Tibial nerve (tissue), 4 donors: ENCODE measurements around the gene CMIP. TPM values are rescaled to one million over a fixed set of nuclear protein-coding genes. Genes with fewer than 3 reads are reported as not detected.

Experiments used
- DNase-seq, 2 donors: peaks; one replicate each; pipeline ENCODE4 v3.0.0-alpha.2; 2019; ENCODE audit warnings: low spot score in 2 of 2
- H3K27ac ChIP-seq, 4 donors: fragments of 200-600 bp; sonication (generic) in 3 of 4; one replicate each; pipeline ENCODE4 v1.5.1; 2017 to 2019; ENCODE audit warnings: mild to moderate bottlenecking in 1 of 4
- H3K27me3 ChIP-seq, 2 donors: fragments of 200-600 bp; sonication (generic) in 1 of 2; one replicate each; pipeline versions ENCODE4 v1.5.1 to v1.6.0; 2017 to 2019
- H3K36me3 ChIP-seq, 3 donors: fragments of 200-600 bp; sonication (generic); one replicate each; pipeline ENCODE4 v1.5.1; 2018 to 2019
- H3K4me1 ChIP-seq, 4 donors: fragments of 200-600 bp; sonication (generic) in 3 of 4; one replicate each; pipeline ENCODE4 v1.5.1; 2017 to 2019
- H3K4me3 ChIP-seq, 4 donors: fragments of 200-600 bp; sonication (generic) in 3 of 4; one replicate each; pipeline ENCODE4 v1.5.1; 2017 to 2019; ENCODE audit warnings: mild to moderate bottlenecking in 1 of 4, moderate library complexity in 1 of 4
- H3K9me3 ChIP-seq, 4 donors: fragments of 200-600 bp; sonication (generic) in 3 of 4; one replicate each; pipeline ENCODE4 v1.5.1; 2017 to 2019
- EP300 ChIP-seq, 2 donors: sonication (generic); formaldehyde crosslinking; IDR thresholded peaks; one replicate each; pipeline ENCODE4 v1.6.1; 2017; ENCODE audit warnings: antibody characterized with exemption in 2 of 2, mild to moderate bottlenecking in 1 of 2
- POLR2A ChIP-seq, 2 donors: fragments of 450-650 bp; IDR thresholded peaks; one replicate each; pipeline ENCODE4 v1.6.1; 2017; ENCODE audit warnings: antibody characterized with exemption in 2 of 2, mild to moderate bottlenecking in 2 of 2, moderate library complexity in 2 of 2
- WGBS, 2 donors: methylation state at CpG; one replicate each; pipeline ENCODE4 v1.1.5; 2018; 5-methylcytosine and 5-hydroxymethylcytosine counted together
- total RNA-seq, 4 donors: library from RNA; depleted of rRNA; stranded (reverse); fragments of >200 nt; gene quantifications; one replicate each; pipeline ENCODE4 v1.1.0, GENCODE V29; 2016
- TF ChIP-seq, protein P1 (sequence below), 5 experiments: fragments of 200-600 bp in 3 of 5; fragments of 450-650 bp in 2 of 5; sonication (generic) in 3 of 5; IDR thresholded peaks; one replicate each; pipeline ENCODE4 v1.5.1; 2016 to 2019; ENCODE audit warnings: antibody characterized with exemption in 5 of 5, mild to moderate bottlenecking in 3 of 5, moderate library complexity in 2 of 5

The CMIP gene
- total RNA-seq, 4 donors from 2014 or later, result 28.2 to 48.8 (median 31.8) TPM

GRCh38 chr16:81708266-81709015, 263.8 kb downstream of the CMIP start:
- Histone ChIP-seq H3K27me3 (no peaks in the 10 kb centered on the region), H3K4me1 (peaks cover 0 to 26% (median 2%) of the 10 kb centered on the region in 4 donors), H3K9me3 (no peaks in the 10 kb centered on the region), H3K36me3 (peaks cover 0 to 69% (median 12%) of the 10 kb centered on the region in 3 donors), H3K27ac (peak overlapping the region in 2 of 4 donors; percentile 15 to 19), H3K4me3 (no peak overlapping the region)
- 60 to 63% methylated on average over 11 of the region's 11 CpGs for WGBS, 2 donors
- TF ChIP-seq, protein P1, sequence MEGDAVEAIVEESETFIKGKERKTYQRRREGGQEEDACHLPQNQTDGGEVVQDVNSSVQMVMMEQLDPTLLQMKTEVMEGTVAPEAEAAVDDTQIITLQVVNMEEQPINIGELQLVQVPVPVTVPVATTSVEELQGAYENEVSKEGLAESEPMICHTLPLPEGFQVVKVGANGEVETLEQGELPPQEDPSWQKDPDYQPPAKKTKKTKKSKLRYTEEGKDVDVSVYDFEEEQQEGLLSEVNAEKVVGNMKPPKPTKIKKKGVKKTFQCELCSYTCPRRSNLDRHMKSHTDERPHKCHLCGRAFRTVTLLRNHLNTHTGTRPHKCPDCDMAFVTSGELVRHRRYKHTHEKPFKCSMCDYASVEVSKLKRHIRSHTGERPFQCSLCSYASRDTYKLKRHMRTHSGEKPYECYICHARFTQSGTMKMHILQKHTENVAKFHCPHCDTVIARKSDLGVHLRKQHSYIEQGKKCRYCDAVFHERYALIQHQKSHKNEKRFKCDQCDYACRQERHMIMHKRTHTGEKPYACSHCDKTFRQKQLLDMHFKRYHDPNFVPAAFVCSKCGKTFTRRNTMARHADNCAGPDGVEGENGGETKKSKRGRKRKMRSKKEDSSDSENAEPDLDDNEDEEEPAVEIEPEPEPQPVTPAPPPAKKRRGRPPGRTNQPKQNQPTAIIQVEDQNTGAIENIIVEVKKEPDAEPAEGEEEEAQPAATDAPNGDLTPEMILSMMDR (IDR thresholded peaks at IDR 0.05), result no peak
- TF ChIP-seq POLR2A (IDR thresholded peaks at IDR 0.05) (no peak), EP300 (IDR thresholded peaks at IDR 0.05) (no peak)
- DNase-seq, result no peak

DNA sequence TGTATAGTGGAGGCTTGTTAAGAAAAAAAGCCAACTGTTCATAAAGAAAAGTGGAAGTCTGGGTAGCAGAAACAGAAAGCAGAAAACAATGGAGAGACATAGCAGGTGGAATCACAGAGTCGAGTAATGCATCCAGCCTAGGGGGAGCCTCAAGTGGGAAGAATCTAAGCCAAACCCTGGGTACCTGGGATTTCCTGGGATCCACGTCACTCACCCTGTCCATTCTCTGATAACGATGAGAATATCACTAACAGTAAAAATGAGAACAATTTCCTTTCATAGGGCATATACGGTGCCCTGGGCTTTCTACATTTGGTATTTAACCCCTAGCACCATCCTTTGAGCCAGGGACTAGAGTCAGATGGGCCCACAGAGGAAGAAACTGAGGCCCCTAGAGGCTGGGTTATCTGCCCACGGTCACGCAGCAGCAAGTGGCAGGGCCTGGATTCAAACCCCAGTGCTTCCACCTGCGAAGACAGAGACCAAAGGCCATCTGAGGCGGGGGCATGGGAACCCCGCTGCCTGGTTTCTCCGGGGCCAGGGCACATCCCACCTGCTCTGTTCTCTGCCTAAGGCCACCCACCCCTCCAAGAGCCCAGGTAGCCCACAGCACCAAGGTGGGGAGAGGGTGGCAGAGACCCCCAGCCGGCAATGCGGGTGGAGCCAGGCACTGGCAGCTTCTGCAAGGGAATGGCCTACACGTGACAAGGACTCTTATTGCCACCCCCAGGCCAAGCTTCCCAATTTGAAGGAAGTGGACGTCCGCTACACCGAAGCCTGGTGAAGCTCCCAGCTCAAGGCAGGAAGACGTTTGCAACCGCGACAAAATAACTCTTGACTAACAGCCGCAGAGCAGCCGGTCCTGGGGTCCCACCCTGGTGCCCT, 264.6 kb downstream of the CMIP start:
- Histone ChIP-seq H3K4me3 (no peak overlapping the region), H3K27me3 (no peaks in the 10 kb centered on the region), H3K27ac (no peak overlapping the region), H3K36me3 (peaks cover 0 to 63% (median 12%) of the 10 kb centered on the region in 3 donors), H3K9me3 (no peaks in the 10 kb centered on the region), H3K4me1 (peaks cover 0 to 26% (median 2%) of the 10 kb centered on the region in 4 donors)
- 77 to 82% methylated on average over 19 to 21 of the region's 21 CpGs for WGBS, 2 donors
- TF ChIP-seq, protein P1 (IDR thresholded peaks at IDR 0.05), result no peak
- TF ChIP-seq POLR2A (IDR thresholded peaks at IDR 0.05), result no peak
- TF ChIP-seq EP300 (IDR thresholded peaks at IDR 0.05), result no peak
- no peak for DNase-seq

DNA sequence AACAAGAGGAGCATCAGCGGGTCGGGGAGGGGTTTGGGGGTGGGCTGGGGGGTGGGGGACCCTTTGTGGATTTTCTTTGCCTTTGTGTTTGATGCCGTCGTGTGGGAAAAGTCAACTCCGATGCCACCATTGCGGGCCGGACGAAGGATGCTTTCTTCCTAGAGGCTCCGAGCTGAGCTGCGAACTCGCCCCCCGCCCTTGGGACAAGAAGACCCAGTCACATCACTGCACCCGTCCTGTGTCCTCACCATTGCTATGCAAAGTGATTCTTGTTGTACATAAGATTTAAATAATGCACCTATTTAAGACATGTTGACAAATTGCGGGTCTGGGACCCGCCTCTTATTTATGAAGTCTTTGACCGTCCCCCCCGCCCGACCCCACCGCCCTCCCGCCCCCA, 265.4 kb downstream of the CMIP start:
- Histone ChIP-seq H3K9me3 (no peaks in the 10 kb centered on the region), H3K4me1 (peaks cover 0 to 26% (median 2%) of the 10 kb centered on the region in 4 donors), H3K36me3 (peaks cover 0 to 57% (median 9%) of the 10 kb centered on the region in 3 donors), H3K4me3 (no peak overlapping the region), H3K27ac (no peak overlapping the region), H3K27me3 (no peaks in the 10 kb centered on the region)
- DNase-seq, result no peak
- WGBS, 2 donors, result 86 to 91% methylated on average over 18 to 20 of the region's 20 CpGs
- TF ChIP-seq, protein P1 (IDR thresholded peaks at IDR 0.05), result no peak
- no peak for TF ChIP-seq EP300 (IDR thresholded peaks at IDR 0.05)
- TF ChIP-seq POLR2A (IDR thresholded peaks at IDR 0.05), result no peak

- Histone ChIP-seq H3K4me1 (peaks cover 0 to 26% (median 2%) of the 10 kb centered on the region in 4 donors), H3K4me3 (no peak overlapping the region), H3K36me3 (peaks cover 0 to 52% (median 9%) of the 10 kb centered on the region in 3 donors), H3K27me3 (no peaks in the 10 kb centered on the region), H3K27ac (no peak overlapping the region), H3K9me3 (no peaks in the 10 kb centered on the region)
- DNase-seq, result no peak
- TF ChIP-seq EP300 (IDR thresholded peaks at IDR 0.05) (no peak), POLR2A (IDR thresholded peaks at IDR 0.05) (no peak)
- TF ChIP-seq, protein P1 (IDR thresholded peaks at IDR 0.05), result no peak
- WGBS, 2 donors, result 68 to 71% methylated on average over 12 of the region's 12 CpGs
These were observed 266.0 kb downstream of the CMIP start for GRCh38 chr16:81710596-81710995.
